Uterine smooth muscle cell (primary cell): Measurements from ENCODE around the gene C2CD4C. TPM values are rescaled to one million over a fixed set of nuclear protein-coding genes. Genes with fewer than 3 reads are reported as not detected.

ENCODE experiments used
- total RNA-seq: library from RNA; depleted of rRNA; stranded (reverse); fragments of >200 nt; gene quantifications from 2 replicates; pipeline ENCODE4 v1.2.3, GENCODE V29; 2014

Gene C2CD4C, protein sequence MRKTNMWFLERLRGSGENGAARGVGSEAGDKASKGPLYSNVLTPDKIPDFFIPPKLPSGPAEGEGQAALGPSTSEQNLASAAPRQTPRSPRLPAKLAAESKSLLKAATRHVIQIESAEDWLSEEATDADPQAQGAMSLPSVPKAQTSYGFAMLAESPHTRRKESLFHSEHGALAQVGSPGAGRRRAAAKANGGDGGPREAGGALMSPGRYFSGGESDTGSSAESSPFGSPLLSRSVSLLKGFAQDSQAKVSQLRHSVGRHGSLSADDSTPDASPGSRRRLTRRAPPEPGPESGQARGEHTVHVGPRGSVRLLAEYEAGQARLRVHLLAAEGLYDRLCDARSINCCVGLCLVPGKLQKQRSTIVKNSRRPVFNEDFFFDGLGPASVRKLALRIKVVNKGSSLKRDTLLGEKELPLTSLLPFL
- total RNA-seq = 0.33 and 0.37 TPM in 2 replicates

DNA sequence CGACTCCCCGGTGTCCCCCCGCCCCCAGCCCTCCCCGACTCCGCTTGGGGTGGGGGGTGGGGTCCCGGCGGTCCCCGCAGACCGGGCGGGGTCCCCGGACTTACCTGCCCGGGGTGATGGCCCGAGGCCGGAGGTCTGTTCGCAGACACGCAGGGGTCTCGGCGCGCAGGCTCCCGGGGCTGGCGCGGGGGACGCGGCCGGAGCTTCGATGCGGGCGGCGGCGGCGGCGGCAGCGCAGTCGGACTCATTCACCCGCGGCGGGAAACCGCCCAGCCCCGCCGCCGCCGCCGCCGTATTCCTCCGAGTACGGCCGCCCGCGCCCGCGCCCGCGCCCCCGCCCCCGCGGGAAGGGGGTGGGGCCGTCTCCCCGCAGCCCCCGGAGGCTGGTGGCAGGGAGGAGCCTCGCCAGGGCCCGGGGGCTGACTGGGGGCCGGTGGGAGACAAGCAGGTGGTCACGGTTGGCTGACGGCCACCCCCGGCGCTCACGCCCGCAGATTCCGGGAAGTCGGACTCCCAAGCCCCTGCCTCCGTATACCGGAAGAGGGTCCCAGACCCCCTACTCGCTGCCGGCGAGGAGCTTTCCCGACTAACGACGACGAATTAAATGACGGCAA lies at the start of gene C2CD4C:
Gene C2CD4C (minus strand): TSS at position 246 of the 614 bp plus-strand sequence. CDS start 786 bp downstream, outside the sequence.

Other genes starting within 250 kb of the C2CD4C start
- 2.9 and 5.0 TPM in 2 replicates for gene PLPP2, start 117.7 kb downstream of the C2CD4C start, total RNA-seq
- gene MIER2, start 64.4 kb downstream of the C2CD4C start, total RNA-seq = 23.5 and 26.0 TPM in 2 replicates
- 0.77 and 2.7 TPM in 2 replicates for gene SHC2, start 51.9 kb upstream of the C2CD4C start, total RNA-seq
- 0.11 TPM in 1 of 2 replicates, not detected in the other for gene MADCAM1, start 87.3 kb upstream of the C2CD4C start, total RNA-seq
- gene TPGS1, start 98.3 kb upstream of the C2CD4C start, total RNA-seq = 45.9 and 50.1 TPM in 2 replicates
- 50.6 and 72.7 TPM in 2 replicates for gene CDC34, start 122.6 kb upstream of the C2CD4C start, total RNA-seq
- 0.12 TPM in 1 of 2 replicates, not detected in the other for gene GZMM, start 134.9 kb upstream of the C2CD4C start, total RNA-seq
- gene BSG, start 163.4 kb upstream of the C2CD4C start, total RNA-seq = 241 and 309 TPM in 2 replicates
- 0.22 and 0.25 TPM in 2 replicates for gene HCN2, start 180.7 kb upstream of the C2CD4C start, total RNA-seq
- gene POLRMT, start 224.4 kb upstream of the C2CD4C start, total RNA-seq = 27.9 and 33.6 TPM in 2 replicates
- gene FGF22, start 230.7 kb upstream of the C2CD4C start, total RNA-seq = 0.11 TPM in 1 of 2 replicates, not detected in the other